Transverse colon (tissue), 4 donors: ENCODE results near the gene SERPINA1. TPM values are rescaled to one million over a fixed set of nuclear protein-coding genes. Genes with fewer than 3 reads are reported as not detected.

Experiments used
- DNase-seq: peaks from one replicate; pipeline ENCODE4 v3.0.0-alpha.2; 2019
- H3K27ac ChIP-seq, 4 donors: fragments of 200-600 bp; sonication (generic); 2 replicates each; pipeline ENCODE4 v1.5.1; 2016 to 2018; ENCODE audit warnings: inconsistent platforms in 4 of 4
- H3K27me3 ChIP-seq: fragments of 200-600 bp; sonication (generic); 2 replicates; pipeline ENCODE4 v1.5.1; 2017; ENCODE audit warnings: inconsistent platforms
- H3K36me3 ChIP-seq, 4 donors: fragments of 200-600 bp; sonication (generic); 2 replicates each; pipeline ENCODE4 v1.5.1; 2017 to 2019; ENCODE audit warnings: inconsistent platforms in 4 of 4
- H3K4me1 ChIP-seq, 4 donors: fragments of 200-600 bp; sonication (generic); 2 replicates each; pipeline ENCODE4 v1.5.1; 2017 to 2020; ENCODE audit warnings: inconsistent platforms in 4 of 4
- H3K4me3 ChIP-seq, 4 donors: fragments of 200-600 bp; sonication (generic); 1 replicate in 1 of 4; 2 replicates in 3 of 4; pipeline versions ENCODE4 v1.5.1 to v1.6.1; 2017 to 2019; ENCODE audit warnings: inconsistent platforms in 4 of 4
- H3K9me3 ChIP-seq, 2 donors: fragments of 200-600 bp; sonication (generic); 2 replicates each; pipeline ENCODE4 v1.5.1; 2017 to 2019; ENCODE audit warnings: inconsistent platforms in 2 of 2
- CTCF ChIP-seq, 5 experiments: fragments of 200-600 bp in 3 of 5; fragments of 450-650 bp in 2 of 5; sonication (generic) in 3 of 5; IDR thresholded peaks; 1 replicate in 2 of 5; 2 replicates in 3 of 5; pipeline ENCODE4 v1.5.1; 2016 to 2017; ENCODE audit warnings: antibody characterized with exemption in 5 of 5, inconsistent platforms in 3 of 5, mild to moderate bottlenecking in 2 of 5, moderate library complexity in 1 of 5
- EP300 ChIP-seq: sonication (generic); formaldehyde crosslinking; IDR thresholded peaks from one replicate; pipeline ENCODE4 v1.6.1; 2017; ENCODE audit warnings: antibody characterized with exemption, low read depth
- POLR2A ChIP-seq: fragments of 450-650 bp; IDR thresholded peaks from one replicate; pipeline ENCODE4 v1.6.1; 2016; ENCODE audit warnings: antibody characterized with exemption, mild to moderate bottlenecking, moderate library complexity
- POLR2AphosphoS5 ChIP-seq, 3 donors: sonication (generic); formaldehyde crosslinking; IDR thresholded peaks; one replicate each; pipeline ENCODE4 v1.6.1; 2016; ENCODE audit warnings: antibody characterized with exemption in 3 of 3
- WGBS, 2 donors: methylation state at CpG; one replicate each; pipeline ENCODE4 v1.1.5; 2018; ENCODE audit warnings: low coverage in 1 of 2; 5-methylcytosine and 5-hydroxymethylcytosine counted together
- in situ Hi-C, 4 donors: fragments of 200-750 bp; cut with MboI; loops; one replicate each; pipeline versions ENCODE4 v1.15.0 to v1.15.1; 2017; ENCODE audit warnings: low sequenced_read_pairs in 3 of 4, low pct_ligation_motif_present in 1 of 4, low pct_unique_long_range_greater_than_20kb in 1 of 4
- intact Hi-C: fragments of 100-400 bp; cut with DNase I; formaldehyde crosslinking; loops from one replicate; pipeline ENCODE4 v1.15.1; 2023; ENCODE audit warnings: low total_unique reads
- total RNA-seq, 4 donors: library from RNA; depleted of rRNA; stranded (reverse); fragments of >200 nt; gene quantifications; one replicate each; pipeline ENCODE4 v1.1.0, GENCODE V29; 2016

Gene SERPINA1
- total RNA-seq, 4 donors from 2014 or later, result 35.2 to 107 (median 61.0) TPM

- TF ChIP-seq POLR2A (no peak), EP300 (no peak), CTCF (IDR thresholded peaks at IDR 0.05) (no peak), POLR2AphosphoS5 (IDR thresholded peaks at IDR 0.05) (no peak)
- in situ Hi-C loops (no loop called here), intact Hi-C loops (no loop called here)
- 62 to 84% methylated on average over 2 to 4 of the region's 4 CpGs for WGBS, 2 donors
- Histone ChIP-seq H3K9me3 (no peaks in the 10 kb centered on the region), H3K4me3 (no peak overlapping the region), H3K4me1 (peaks cover 8 to 31% (median 11%) of the 10 kb centered on the region in 4 donors), H3K27me3 (no peaks in the 10 kb centered on the region), H3K36me3 (no peaks in the 10 kb centered on the region), H3K27ac (no peak overlapping the region)
- DNase-seq, result no peak
Observed at GRCh38 chr14:94382099-94382715, 6.2 kb downstream of the SERPINA1 start.

- no peaks in the 10 kb centered on the region for H3K36me3 ChIP-seq
- intact Hi-C loops, result no loop called here
- no peaks in the 10 kb centered on the region for H3K27me3 ChIP-seq
- in situ Hi-C loops, result no loop called here
- no peak overlapping the region for H3K27ac ChIP-seq
- H3K4me1 ChIP-seq, result peaks cover 6 to 22% (median 10%) of the 10 kb centered on the region in 4 donors
- no peaks in the 10 kb centered on the region for H3K9me3 ChIP-seq
- TF ChIP-seq POLR2A (no peak), POLR2AphosphoS5 (IDR thresholded peaks at IDR 0.05) (no peak), EP300 (no peak), CTCF (IDR thresholded peaks at IDR 0.05) (no peak)
- WGBS, 2 donors, result 77 to 83% methylated on average over 4 to 7 of the region's 7 CpGs
- no peak for DNase-seq
- H3K4me3 ChIP-seq, result no peak overlapping the region
Observed at GRCh38 chr14:94381149-94382030, 7.0 kb downstream of the SERPINA1 start.

- H3K9me3 ChIP-seq, result no peaks in the 10 kb centered on the region
- no peak overlapping the region for H3K4me3 ChIP-seq
- H3K27ac ChIP-seq, result no peak overlapping the region
- H3K27me3 ChIP-seq, result no peaks in the 10 kb centered on the region
- peaks cover 0 to 13% (median 10%) of the 10 kb centered on the region in 4 donors for H3K4me1 ChIP-seq
- no peak for DNase-seq
- 72 to 77% methylated on average over 7 to 15 of the region's 16 CpGs for WGBS, 2 donors
- in situ Hi-C loops (no loop called here), intact Hi-C loops (no loop called here)
- H3K36me3 ChIP-seq, result no peaks in the 10 kb centered on the region
- TF ChIP-seq POLR2AphosphoS5 (IDR thresholded peaks at IDR 0.05) (no peak), CTCF (IDR thresholded peaks at IDR 0.05) (no peak), POLR2A (no peak), EP300 (no peak)
Observed at GRCh38 chr14:94380225-94381148, 7.9 kb downstream of the SERPINA1 start.
